HG02852 (cell line): ENCODE data around the gene KPNA6.
"Not testable (repeated sequence)": the region's sequence is repeated elsewhere in the genome, so short reads cannot be mapped to it uniquely, and the experiment has no call there.

Experiments
- ATAC-seq: cut with Tn5 transposase; IDR thresholded peaks from one replicate; pipeline ENCODE4 v1.9.1; 2021; ENCODE audit warnings: mild to moderate bottlenecking, moderate library complexity; ENCODE audit not compliant: unreplicated experiment

KPNA6 gene

DNA sequence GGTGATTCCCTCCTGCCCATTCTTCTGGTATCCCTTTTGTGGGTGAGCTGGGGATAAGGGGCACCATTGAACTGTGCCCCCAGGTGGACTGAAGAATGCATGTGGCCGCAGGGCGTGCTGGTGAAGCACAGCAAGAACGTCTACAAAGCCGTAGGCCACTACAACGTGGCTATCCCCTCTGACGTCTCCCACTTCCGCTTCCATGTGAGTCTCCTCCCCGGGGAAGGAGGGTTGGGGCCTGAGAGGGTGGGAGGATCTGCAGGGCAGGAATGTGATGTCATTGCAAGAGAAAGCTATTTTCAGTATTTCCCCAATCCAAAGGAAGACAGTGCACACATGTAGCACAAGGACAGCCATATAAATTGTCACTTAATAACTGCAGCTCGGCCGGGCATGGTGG lies 7.5 kb upstream of the KPNA6 start:
- ATAC-seq = no peak

DNA sequence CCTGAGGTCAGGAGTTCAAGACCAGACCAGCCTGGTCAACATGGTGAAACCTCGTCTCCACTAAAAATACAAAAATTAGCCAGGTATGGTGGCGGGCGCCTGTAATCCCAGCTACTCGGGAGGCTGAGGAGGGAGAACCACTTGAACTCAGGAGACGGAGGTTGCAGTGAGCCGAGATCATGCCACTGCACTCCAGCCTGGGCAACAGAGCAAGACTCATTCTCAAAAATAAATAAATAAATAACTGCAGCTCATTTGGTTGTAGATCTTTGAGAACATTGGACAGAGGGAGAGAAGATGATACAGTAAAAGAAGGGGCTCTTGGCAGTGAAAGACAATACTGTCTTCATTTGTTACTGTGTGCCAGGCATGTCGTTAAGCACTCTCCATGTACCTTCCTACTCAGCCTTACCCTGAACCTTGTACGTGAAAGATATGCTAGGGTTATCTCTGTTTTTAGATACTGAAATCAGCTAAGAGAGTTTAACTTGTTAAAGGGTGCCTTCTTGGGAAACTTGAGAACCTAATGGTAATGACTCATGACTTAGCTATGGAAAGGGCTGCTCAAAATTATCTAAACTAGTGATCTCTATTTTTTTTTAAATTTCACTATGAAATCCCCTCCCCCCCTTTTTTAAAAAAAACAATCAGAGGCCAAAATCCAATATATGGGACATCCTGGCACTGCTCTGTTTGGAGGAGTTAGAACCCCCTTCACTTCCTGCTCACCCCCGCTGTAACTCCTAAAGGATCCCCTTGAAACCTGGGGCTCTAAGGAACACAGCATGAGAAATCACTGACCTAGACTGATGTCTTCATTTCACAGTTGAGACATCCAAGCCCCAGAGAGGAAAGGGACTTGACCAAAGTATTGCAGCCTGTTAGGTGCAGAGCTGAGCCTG lies 6.8 kb upstream of the KPNA6 start:
- ATAC-seq = no peak

DNA sequence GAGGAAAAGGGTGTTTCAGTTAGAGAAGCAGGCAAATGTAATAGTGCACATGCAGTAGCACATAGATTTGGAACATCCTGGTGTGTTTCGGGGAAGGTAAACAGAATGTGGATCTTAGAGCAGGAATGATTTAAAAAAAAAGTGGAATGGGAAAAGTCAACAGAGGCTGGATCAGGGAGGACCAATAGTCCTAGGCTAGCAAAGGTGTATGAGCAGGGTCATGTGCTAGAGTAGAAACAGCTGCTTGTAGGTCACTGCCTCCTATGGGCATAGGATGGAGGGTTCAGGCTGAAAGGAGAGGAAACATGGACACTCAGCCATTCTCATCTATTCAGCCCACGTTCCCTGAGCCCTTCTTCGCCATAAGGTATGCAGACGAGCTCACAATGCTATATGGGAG lies 3.7 kb upstream of the KPNA6 start:
- ATAC-seq = no peak

DNA sequence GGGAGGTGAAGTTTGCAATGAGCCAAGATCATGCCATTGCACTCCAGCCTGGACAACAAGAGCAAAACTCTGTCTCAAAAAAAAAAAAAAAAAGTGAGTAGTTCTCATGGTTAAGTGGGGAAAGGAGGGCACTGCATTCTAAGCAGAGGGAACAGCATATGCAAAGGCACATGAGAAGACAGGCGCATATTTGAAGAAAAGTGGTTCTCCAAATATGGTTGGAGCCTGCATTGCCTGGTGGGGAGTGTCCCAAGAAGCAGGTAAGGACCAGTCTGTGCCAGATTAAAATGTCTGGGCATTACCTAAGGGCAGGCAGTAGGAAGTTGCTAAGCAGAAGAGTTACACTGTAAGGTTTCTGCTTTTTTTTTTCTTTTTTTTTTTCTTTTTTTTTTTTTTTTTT lies 2.5 kb upstream of the KPNA6 start:
- ATAC-seq = no peak

DNA sequence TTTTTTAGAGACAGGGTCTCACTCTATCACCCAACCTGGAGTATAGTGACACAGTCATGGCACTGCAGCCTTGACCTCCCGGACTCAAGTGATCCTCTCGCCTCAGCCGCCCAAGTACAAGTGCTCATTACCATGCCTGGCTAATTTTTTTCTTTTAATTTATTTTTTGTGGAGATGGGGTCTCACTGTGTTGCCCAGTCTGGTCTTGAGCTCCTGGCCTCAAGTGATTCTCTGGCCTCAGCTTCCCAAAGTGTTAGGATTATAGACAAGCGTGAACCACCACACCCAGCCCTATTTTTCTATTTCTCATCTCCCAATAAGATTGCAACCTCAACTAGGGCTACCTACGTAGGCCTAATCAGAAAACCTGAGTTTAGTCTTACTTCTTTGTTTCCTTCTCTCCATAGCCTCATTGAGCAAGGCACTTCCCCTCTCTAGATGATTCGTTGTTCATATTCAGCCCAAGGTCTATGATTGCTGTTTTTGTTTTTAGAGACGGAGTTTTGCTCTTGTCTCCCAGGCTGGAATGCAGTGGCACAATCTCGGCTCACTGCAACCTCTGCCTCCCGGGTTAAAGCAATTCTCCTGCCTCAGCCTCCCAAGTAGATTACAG lies 1.1 kb upstream of the KPNA6 start:
- ATAC-seq = no peak

DNA sequence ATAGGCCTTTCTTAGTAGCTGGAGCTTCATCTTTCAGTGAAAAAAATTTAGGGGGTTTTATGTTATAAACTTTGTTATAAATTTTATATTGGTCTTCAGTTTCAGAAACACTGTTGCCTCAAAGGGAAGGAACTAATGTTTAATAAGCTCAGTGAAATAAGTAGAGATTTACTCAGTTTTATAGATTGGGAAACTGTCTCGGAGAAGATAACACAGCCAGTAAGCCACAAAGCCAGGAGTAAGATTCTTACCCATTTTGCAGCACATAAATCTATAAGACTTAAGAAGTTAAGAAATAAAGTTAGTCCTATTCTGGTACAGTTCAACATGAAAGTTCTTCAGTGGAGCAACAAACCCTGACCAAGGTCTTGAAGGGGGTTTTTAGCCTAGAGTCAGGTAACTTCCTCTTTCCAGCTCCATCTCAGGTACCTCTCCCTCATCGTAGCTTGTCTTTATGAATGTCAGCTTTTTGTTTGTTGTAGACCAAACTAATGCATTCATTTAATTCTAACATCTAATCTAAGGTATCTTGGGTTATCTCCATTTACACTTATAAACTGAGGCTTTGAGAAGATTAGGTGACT lies 3.3 kb downstream of the KPNA6 start:
- ATAC-seq = no peak

DNA sequence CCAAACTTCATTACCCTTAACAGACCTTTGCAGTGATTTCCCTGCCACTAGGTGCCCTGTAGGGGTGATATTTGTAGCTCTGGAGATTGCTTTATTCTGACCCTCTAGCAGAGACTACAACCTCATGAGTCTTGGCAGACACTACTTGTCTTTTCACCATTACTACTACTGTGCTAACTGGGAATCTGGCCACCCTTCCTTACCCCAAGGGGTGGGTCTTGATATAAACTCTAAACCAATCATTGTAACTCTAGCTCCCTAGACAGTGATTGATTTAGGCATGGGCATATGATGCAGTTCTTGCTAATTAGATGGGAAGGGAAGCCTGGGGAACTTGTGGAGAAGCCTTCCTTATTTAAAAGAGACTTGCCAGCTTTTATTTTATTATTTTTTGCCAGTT lies 3.9 kb downstream of the KPNA6 start:
- ATAC-seq = no peak

DNA sequence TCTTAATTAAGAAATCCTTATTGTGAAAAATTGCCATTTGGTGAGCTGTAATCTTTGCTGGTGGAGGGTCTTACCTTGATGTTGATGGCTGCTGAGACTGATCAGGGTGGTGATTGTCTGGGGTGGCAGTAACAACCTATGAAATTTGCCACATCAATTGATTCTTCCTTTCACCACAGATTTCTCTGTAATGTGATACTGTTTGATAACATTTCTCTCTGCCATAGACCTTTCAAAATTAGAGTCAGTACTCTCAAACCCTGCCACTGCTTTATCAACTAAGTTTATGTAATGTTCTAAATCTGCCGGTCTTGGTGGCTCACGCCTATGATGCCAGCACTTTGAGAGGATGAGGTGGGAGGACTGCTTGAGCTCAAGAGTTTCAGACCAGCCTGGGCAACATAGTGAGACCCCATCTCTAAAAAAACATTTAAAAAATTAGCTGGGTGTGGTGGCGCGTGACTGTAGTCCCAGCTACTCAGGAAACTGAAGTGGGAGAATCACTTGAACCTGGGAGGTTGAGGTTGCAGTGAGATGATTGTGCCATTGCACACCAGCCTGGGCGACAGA lies 5.0 kb downstream of the KPNA6 start:
- ATAC-seq = no peak

DNA sequence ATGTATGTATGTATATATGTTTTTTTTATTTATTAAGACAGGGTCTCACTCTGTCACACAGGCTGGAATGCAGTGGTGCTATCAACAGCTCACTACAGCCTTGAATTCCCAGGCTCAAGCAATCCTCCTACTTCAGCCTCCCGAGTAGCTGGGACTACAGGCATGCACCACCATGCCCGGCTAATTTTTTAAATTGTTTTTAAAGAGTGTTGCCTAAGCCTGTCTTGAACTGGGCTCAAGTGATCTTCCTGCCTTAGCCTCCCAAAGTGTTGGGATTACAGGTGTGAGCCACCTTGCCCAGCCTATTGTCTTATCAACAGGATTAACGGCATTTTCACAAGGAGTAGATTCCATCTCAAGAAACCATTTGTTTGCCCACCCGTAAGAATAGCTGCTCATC lies 5.6 kb downstream of the KPNA6 start:
- not testable (repeated sequence) for ATAC-seq

DNA sequence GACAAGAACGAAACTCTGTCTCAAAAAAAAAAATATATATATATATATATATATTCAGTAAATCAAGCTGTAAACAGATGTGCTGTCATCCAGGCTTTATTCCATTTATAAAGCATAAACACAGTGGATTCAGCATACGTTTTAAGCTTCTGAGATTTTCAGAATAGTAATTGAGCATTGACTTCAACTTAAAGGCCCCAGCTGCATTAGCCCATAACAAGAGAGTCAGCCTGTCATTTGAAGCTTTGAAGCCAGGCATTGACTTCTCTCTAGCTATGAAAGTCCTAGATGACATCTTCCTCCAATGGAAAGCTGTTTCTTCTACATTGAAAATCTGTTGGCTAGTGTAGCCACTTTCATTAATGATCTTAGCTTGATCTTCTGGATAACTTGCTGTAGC lies 6.6 kb downstream of the KPNA6 start:
- ATAC-seq = no peak

DNA sequence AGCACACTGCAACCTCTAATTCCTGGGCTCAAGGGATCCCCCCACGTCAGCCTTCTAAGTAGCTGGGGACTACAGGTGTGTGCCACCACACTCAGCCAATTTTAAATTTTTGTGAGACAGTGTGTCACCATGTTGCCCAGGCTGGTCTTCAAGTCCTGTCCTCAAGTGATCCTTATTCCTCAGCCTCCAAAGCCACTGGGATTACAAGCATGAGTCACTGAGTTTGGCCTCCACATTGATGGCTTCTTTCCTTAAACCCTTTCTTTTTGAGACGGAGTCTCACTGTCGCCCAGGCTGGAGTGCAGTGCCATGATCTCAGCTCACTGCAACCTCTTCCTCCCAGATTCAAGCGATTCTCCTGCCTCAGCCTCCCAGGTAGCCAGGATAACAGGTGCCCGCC lies 7.6 kb downstream of the KPNA6 start:
- no peak for ATAC-seq

DNA sequence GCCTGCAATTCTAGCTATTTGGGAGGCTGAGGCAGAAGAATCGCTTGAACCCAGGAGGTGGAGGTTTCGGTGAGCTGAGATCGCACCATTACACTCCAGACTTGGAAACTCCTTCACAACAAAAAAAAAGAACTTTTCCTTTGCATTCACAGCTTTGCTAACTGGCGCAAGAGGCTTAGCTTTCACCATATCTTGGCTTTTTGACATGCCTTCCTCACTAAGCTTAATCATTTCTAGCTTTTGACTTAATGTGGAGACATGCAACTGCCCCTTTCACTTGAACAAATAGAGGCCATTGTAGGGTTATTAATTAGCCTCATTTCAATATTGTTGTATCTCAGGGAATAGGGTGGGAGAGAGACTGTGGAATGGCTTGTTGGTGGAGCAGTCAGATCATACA lies 8.7 kb downstream of the KPNA6 start:
- ATAC-seq = no peak

DNA sequence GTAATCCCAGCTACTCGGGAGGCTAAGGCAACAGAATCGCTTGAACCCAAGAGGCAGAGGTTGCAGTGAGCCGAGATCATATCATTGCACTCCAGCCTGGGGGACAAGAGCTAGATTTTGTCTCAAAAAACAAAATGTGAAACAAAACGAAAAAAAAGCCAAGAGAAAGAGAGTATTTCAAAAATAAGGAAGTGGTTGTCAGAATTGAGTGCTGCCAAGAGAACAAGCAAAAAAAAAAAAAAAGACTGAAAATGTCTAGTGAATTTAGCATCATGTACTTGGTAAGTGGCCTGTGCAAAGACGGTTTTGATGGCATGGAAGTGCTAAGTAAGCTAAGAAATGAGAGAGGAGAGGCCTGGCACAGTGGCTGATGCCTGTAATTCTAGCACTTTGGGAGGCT lies 14.3 kb downstream of the KPNA6 start:
- ATAC-seq = no peak

DNA sequence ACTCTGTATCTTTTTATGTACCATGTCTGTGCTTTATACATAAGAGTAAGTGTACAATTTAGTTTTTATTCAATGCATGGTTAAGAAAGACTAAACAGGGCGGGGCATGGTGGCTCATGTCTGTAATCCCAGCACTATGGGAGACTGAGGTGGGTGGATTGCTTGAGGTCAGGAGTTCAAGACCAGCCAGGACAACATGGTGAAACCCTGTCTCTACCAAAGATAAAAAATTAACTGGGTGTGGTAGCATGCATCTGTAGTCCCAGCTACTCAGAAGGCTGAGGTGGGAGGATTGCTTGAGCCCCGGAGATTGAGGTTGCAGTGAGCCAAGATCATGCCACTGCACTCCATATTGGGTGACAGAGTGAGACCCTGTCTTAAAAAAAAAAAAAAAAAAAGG lies 15.5 kb downstream of the KPNA6 start:
- ATAC-seq = not testable (repeated sequence)

DNA sequence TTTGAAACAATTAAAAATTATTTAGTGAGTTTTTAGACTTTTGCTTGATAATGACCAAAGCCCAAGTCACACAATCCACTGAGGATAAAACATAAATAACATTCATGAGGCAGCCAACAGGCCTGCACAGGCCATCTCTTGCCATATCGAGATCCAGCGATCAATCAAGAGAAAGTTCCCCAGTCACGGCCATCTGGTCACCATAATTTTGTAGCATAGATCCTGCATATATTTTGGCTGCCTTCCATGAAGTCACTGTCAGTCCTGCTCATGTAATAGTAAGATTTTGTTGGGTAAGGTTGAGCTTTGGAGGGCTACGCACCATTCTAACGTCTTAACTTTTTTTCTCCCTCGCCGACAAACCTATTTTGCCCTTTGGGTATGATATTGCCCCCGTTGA lies 17.5 kb downstream of the KPNA6 start:
- ATAC-seq = no peak

DNA sequence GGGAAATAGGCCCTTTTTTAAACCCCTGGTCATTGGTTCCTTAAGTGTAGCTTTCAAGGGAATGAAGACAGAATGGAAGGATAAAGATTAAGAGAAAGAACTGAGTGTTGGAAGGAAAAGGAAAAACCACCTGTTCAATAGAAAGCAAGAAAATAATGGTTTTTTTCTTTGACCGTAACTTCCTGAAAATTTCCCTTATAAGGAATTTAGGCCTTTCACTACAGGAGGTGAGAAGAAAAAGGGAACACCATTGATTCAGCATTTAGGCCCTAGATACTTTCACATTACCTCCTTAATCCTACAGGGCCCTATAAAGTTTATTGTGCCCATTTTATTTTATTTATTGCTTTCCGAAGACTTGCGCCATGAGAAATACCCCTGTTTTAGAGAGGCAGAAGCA lies 18.9 kb downstream of the KPNA6 start:
- ATAC-seq = no peak

DNA sequence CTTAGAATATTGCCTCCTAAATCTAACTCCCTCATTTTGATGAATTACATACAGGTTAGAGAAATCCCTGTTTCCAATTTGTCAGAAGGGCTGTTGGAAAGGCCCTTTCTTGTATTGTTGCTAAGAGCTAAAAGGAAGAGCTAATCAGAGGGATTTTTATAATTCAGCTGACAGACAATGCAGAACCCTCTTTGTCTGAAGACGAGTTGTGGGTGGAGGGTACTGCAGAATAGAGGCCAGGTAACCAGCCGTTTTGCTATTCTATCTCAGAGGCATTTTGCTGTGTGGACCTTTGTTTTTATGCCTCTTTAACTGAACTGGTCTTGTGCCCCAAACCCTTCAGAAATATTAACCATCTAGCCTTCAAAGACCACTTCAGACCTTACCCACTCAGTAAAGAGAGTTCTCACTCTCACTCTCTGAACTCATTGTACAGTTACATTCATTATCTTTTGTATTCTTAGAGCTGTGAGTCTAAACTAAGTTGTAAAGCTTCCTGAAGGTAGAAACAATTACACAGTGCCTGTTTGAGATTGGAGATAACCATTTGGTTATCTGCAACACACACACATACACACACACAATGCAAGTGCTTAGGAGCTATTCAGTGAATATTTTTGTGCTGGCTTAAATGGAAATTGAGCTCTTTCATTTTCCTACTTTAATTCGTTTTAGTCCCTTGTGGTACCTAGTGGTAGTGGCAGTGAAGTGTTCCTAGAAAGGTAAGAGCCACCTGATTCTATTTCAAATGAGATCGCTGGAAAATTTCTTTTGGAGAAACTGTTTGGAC lies 19.7 kb downstream of the KPNA6 start:
- ATAC-seq = no peak

DNA sequence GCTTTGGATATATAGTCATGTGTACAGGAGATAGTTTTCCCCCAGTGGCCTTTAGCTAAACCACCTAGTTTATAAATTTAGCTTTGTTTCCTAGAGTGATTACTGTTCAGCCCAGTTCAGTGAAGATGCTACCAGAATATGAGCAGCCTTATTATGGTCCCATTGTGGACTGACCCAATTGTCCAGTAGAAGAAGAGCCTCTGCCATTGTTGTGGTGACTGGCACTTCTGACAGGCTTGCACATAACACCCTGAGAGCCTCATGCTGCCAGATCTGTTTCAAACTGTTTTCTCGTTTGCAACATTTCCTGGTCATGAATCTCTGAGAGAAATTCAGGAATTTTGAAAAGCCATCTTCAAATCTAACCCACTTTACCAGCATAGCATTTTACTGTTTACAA lies 20.6 kb downstream of the KPNA6 start:
- no peak for ATAC-seq

DNA sequence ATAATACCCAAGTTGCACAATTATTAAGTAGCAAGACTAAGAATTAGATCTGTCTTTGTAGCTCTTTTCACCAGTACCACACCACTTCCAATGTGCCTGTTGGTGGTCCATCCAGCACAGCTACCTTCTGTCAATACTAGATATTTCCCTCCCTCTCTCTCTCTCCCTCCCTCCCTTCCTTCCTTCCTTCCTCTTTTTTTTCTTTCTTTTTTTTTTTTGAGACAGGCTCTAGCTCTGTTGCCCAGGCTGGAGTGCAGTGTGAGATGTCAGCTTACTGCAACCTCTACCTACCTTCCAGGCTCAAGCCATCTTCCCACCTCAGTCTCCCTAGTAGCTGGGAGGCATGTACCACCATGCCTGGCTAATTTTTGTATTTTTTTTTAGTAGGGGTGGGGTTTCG lies 21.1 kb downstream of the KPNA6 start:
- ATAC-seq = no peak

DNA sequence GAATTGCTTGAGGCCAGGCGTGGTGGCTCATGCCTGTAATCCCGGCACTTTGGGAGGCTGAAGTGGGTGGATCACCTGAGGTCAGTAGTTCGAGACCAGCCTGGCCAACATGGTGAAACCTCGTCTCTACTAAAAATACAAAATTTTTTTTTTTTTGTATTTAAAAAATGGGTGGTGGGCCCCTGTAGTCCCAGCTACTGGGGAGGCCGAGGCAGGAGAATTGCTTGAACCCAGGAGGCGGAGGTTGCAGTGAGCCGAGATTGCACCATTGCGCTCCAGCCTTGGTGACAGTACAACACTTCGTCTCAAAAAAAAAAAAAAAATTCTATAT lies 26.1 kb downstream of the KPNA6 start:
- not testable (repeated sequence) for ATAC-seq

DNA sequence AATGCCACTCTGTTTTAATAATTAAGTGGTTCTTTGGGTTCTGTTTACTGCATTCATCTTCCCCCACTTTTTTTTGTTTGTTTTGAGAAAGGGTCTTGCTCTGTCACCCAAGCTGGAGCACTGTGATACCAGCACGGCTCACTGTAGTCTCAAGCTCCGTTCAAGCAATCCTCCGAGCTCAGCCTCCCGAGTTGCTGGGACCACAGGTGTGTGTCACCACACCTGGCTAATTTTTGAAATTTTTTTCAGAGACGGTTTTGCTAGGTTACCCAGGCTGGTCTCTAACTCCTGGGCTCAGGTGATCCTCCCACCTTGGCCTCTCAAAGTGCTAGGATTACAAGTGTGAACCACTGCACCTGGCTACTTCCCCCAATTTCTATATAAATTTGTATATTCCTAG lies 29.3 kb downstream of the KPNA6 start:
- no peak for ATAC-seq
